ENCODE measurements around the gene ASRGL1. TPM values are rescaled to one million over a fixed set of nuclear protein-coding genes. Genes with fewer than 3 reads are reported as not detected.

ASRGL1 gene
- total RNA-seq, 1 donor from 2014 or later = 2.9 TPM

- TF ChIP-seq CTCF (IDR thresholded peaks at IDR 0.05) = no peak
- no peak within 1 kb of the TSS for H3K27ac Mint-ChIP-seq (ENCODE audit: unreplicated experiment)
- no peak within 1 kb of the TSS for H3K4me3 Mint-ChIP-seq (ENCODE audit: unreplicated experiment)
- DNase-seq (ENCODE audit: extremely low spot score, unreplicated experiment) = no peak
- no peaks in the 10 kb centered on the region for H3K9me3 Mint-ChIP-seq (ENCODE audit: unreplicated experiment)
- peaks cover 9% of the 10 kb centered on the region for H3K4me1 Mint-ChIP-seq (ENCODE audit: unreplicated experiment)
- H3K27me3 Mint-ChIP-seq (ENCODE audit: unreplicated experiment) = peaks cover 2% of the 10 kb centered on the region
- H3K36me3 Mint-ChIP-seq (ENCODE audit: unreplicated experiment) = no peaks in the 10 kb centered on the region
Measured at GRCh38 chr11:62418733-62419132, 81.5 kb downstream of the ASRGL1 start, which contains the start of gene SCGB1A1. Gene SCGB1A1 (plus strand): TSS chr11:62419033. CDS start chr11:62419096, 63 bp downstream.

- no peak overlapping the region for H3K27ac Mint-ChIP-seq (ENCODE audit: unreplicated experiment)
- no peak for DNase-seq (ENCODE audit: extremely low spot score, unreplicated experiment)
- peaks cover 10% of the 10 kb centered on the region for H3K4me1 Mint-ChIP-seq (ENCODE audit: unreplicated experiment)
- H3K9me3 Mint-ChIP-seq (ENCODE audit: unreplicated experiment) = no peaks in the 10 kb centered on the region
- no peak overlapping the region for H3K4me3 Mint-ChIP-seq (ENCODE audit: unreplicated experiment)
- no peak for TF ChIP-seq CTCF (IDR thresholded peaks at IDR 0.05)
- H3K27me3 Mint-ChIP-seq (ENCODE audit: unreplicated experiment) = peaks cover 2% of the 10 kb centered on the region
- no peaks in the 10 kb centered on the region for H3K36me3 Mint-ChIP-seq (ENCODE audit: unreplicated experiment)
Measured at GRCh38 chr11:62419314-62419929, 82.2 kb downstream of the ASRGL1 start.

GRCh38 chr11:62419943-62420342 is 82.7 kb downstream of the ASRGL1 start:
- H3K4me3 Mint-ChIP-seq (ENCODE audit: unreplicated experiment) = no peak overlapping the region
- no peaks in the 10 kb centered on the region for H3K9me3 Mint-ChIP-seq (ENCODE audit: unreplicated experiment)
- H3K4me1 Mint-ChIP-seq (ENCODE audit: unreplicated experiment) = peaks cover 15% of the 10 kb centered on the region
- no peak for DNase-seq (ENCODE audit: extremely low spot score, unreplicated experiment)
- peaks cover 2% of the 10 kb centered on the region for H3K27me3 Mint-ChIP-seq (ENCODE audit: unreplicated experiment)
- no peak for TF ChIP-seq CTCF (IDR thresholded peaks at IDR 0.05)
- no peak overlapping the region for H3K27ac Mint-ChIP-seq (ENCODE audit: unreplicated experiment)
- no peaks in the 10 kb centered on the region for H3K36me3 Mint-ChIP-seq (ENCODE audit: unreplicated experiment)

- H3K36me3 Mint-ChIP-seq (ENCODE audit: unreplicated experiment) = no peaks in the 10 kb centered on the region
- no peak overlapping the region for H3K27ac Mint-ChIP-seq (ENCODE audit: unreplicated experiment)
- no peak for DNase-seq (ENCODE audit: extremely low spot score, unreplicated experiment)
- peaks cover 15% of the 10 kb centered on the region for H3K4me1 Mint-ChIP-seq (ENCODE audit: unreplicated experiment)
- H3K4me3 Mint-ChIP-seq (ENCODE audit: unreplicated experiment) = no peak overlapping the region
- no peak for TF ChIP-seq CTCF (IDR thresholded peaks at IDR 0.05)
- H3K27me3 Mint-ChIP-seq (ENCODE audit: unreplicated experiment) = peaks cover 2% of the 10 kb centered on the region
- no peaks in the 10 kb centered on the region for H3K9me3 Mint-ChIP-seq (ENCODE audit: unreplicated experiment)
Measured at GRCh38 chr11:62420882-62421281, 83.6 kb downstream of the ASRGL1 start.

- H3K36me3 Mint-ChIP-seq (ENCODE audit: unreplicated experiment) = no peaks in the 10 kb centered on the region
- peaks cover 2% of the 10 kb centered on the region for H3K27me3 Mint-ChIP-seq (ENCODE audit: unreplicated experiment)
- H3K9me3 Mint-ChIP-seq (ENCODE audit: unreplicated experiment) = no peaks in the 10 kb centered on the region
- H3K27ac Mint-ChIP-seq (ENCODE audit: unreplicated experiment) = no peak overlapping the region
- peaks cover 26% of the 10 kb centered on the region for H3K4me1 Mint-ChIP-seq (ENCODE audit: unreplicated experiment)
- DNase-seq (ENCODE audit: extremely low spot score, unreplicated experiment) = no peak
- no peak overlapping the region for H3K4me3 Mint-ChIP-seq (ENCODE audit: unreplicated experiment)
- TF ChIP-seq CTCF (IDR thresholded peaks at IDR 0.05) = no peak
Measured at GRCh38 chr11:62421996-62422395, 84.7 kb downstream of the ASRGL1 start.

All from osteocyte (in vitro differentiated cells).